Urinary bladder (tissue), 4 donors: Measurements from ENCODE around the gene WDR88. TPM values are rescaled to one million over a fixed set of nuclear protein-coding genes. Genes with fewer than 3 reads are reported as not detected.
"Not testable (repeated sequence)": the region's sequence is repeated elsewhere in the genome, so short reads cannot be mapped to it uniquely, and the experiment has no call there.

Experiments used
- DNase-seq: peaks from one replicate; pipeline ENCODE4 v3.0.0-alpha.2; 2015; ENCODE audit errors: extremely low spot score
- H3K27ac ChIP-seq: one replicate; pipeline ENCODE4 v1.5.1; 2013; ENCODE audit warnings: low read depth, mild to moderate bottlenecking, moderate library complexity
- H3K36me3 ChIP-seq: one replicate; pipeline ENCODE4 v1.6.1; 2013; ENCODE audit warnings: mild to moderate bottlenecking, moderate library complexity; ENCODE audit not compliant: insufficient read depth
- H3K4me1 ChIP-seq: one replicate; pipeline ENCODE4 v1.6.1; 2013; ENCODE audit warnings: mild to moderate bottlenecking, moderate library complexity; ENCODE audit not compliant: insufficient read depth
- H3K4me3 ChIP-seq: one replicate; pipeline ENCODE4 v1.5.1; 2013; ENCODE audit warnings: low read depth, low read length
- WGBS: extraction: QIAGEN DNeasy Blood & Tissue Kit; methylation state at CpG from one replicate; pipeline ENCODE4 v1.1.7; 2013; 5-methylcytosine and 5-hydroxymethylcytosine counted together
- polyA plus RNA-seq: library from polyadenylated mRNA; stranded (reverse); fragments of 200-250 nt; gene quantifications from one replicate; pipeline ENCODE4 v1.2.3, GENCODE V29; 2013
- total RNA-seq: library from RNA; depleted of rRNA; stranded (reverse); fragments of >200 nt; gene quantifications from one replicate; pipeline ENCODE4 v1.2.3, GENCODE V29; 2014
- donor health status: healthy with polysubstance abuse.
- donor health status: healthy.

The WDR88 gene
- total and polyA plus RNA-seq, 2 donors = not detected

GRCh38 chr19:33209850-33210230 lies 77.9 kb downstream of the WDR88 start:
- H3K4me3 ChIP-seq, DNase-seq: not testable (repeated sequence)
- 94% methylated on average over 7 of the region's 7 CpGs for WGBS

GRCh38 chr19:33210266-33210940 lies 78.5 kb downstream of the WDR88 start:
- no peak overlapping the region for H3K27ac ChIP-seq
- DNase-seq = no peak
- no peaks in the 10 kb centered on the region for H3K36me3 ChIP-seq
- no peak overlapping the region for H3K4me3 ChIP-seq
- no peaks in the 10 kb centered on the region for H3K4me1 ChIP-seq
- 91% methylated on average over 22 of the region's 22 CpGs for WGBS

More at GRCh38 chr19:33209850-33210230, 77.9 kb downstream of the WDR88 start:
- not testable (repeated sequence) for H3K4me1 ChIP-seq, H3K36me3 ChIP-seq, H3K27ac ChIP-seq

DNA sequence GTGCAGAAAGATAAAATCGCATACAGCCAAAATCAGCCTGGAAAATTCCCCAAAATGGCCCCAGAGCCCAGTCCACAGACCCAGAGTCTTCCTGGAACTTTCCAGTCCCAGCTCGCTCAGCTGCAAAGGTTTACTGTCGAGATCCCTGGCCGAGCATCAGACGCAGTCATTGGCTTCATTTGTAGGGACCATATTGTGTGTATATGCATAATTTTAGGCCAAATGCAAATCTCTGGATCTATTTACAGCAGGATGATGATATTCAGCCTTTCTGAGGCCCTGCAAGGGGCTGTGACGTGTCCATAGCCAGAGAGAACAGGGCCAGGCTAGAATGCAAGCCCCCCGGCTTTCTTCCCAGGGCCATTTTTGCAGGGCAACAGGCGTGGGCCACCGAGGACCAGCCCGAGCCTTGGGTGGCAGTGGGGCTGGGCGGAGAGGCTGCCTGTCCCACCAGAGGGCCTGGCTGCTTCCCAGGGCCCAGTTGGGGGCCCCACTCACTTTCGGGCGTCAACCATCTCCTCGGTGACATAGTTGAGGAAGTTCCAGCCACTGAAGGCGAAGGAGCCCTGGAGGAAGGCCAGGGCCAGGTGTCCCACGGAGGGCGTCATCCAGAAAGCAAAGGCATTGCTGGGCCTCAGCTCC lies 80.0 kb downstream of the WDR88 start:
- no peak overlapping the region for H3K4me3 ChIP-seq
- H3K4me1 ChIP-seq = no peaks in the 10 kb centered on the region
- WGBS = 65% methylated on average over 17 of the region's 17 CpGs
- no peaks in the 10 kb centered on the region for H3K36me3 ChIP-seq
- no peak overlapping the region for H3K27ac ChIP-seq
- DNase-seq = peak; percentile 21

- H3K36me3 ChIP-seq = no peaks in the 10 kb centered on the region
- WGBS = 83% methylated on average over 30 of the region's 30 CpGs
- H3K27ac ChIP-seq = no peak overlapping the region
- DNase-seq = no peak
- no peaks in the 10 kb centered on the region for H3K4me1 ChIP-seq
- H3K4me3 ChIP-seq = no peak overlapping the region
These were observed 80.7 kb downstream of the WDR88 start for GRCh38 chr19:33212436-33213172.

GRCh38 chr19:33214596-33214995 lies 82.7 kb downstream of the WDR88 start:
- Histone ChIP-seq H3K4me3 (no peak overlapping the region), H3K4me1 (no peaks in the 10 kb centered on the region), H3K27ac (no peak overlapping the region), H3K36me3 (no peaks in the 10 kb centered on the region)
- no peak for DNase-seq
- WGBS = 55% methylated on average over 6 of the region's 6 CpGs

- H3K4me1 ChIP-seq = no peaks in the 10 kb centered on the region
- no peak overlapping the region for H3K4me3 ChIP-seq
- H3K27ac ChIP-seq = no peak overlapping the region
- no peaks in the 10 kb centered on the region for H3K36me3 ChIP-seq
- WGBS = 91% methylated on average over 19 of the region's 19 CpGs
- DNase-seq = no peak
These were observed 83.7 kb downstream of the WDR88 start for GRCh38 chr19:33215438-33216197.

DNA sequence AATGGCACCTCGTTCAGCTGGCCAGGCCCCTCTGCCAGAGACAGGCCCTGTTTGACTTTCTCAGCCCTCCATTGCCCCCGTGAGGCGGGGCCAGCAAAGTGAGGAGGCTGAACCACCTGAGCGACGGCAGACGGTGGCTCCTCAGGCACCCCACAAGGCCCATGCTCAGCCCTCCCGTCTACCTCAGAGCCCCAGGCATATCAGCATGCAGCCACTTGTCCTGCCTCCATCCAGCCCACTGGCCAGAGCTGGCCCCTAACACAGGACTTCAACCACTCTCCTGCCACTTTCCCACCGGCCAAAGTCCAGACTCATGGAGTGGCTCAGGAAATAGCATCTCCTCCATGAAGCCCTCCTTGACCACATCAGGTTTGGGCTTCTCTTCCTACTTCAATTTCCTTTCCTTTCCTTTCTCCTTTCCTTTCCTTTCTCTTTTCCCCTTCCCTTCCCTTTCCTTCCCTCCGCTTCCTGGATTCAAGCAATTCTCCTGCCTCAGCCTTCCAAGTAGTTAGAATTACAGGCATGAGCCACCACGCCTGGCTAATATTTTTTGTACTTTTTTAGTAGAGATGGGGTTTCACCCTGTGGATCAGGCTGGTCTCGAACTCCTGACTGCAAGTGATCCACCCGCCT lies 84.4 kb downstream of the WDR88 start:
- no peak for DNase-seq
- no peak overlapping the region for H3K4me3 ChIP-seq
- H3K4me1 ChIP-seq = no peaks in the 10 kb centered on the region
- H3K36me3 ChIP-seq = no peaks in the 10 kb centered on the region
- no peak overlapping the region for H3K27ac ChIP-seq
- 72% methylated on average over 12 of the region's 12 CpGs for WGBS

- no peak overlapping the region for H3K27ac ChIP-seq
- H3K4me3 ChIP-seq = no peak overlapping the region
- H3K4me1 ChIP-seq = no peaks in the 10 kb centered on the region
- 74% methylated on average over 8 of the region's 8 CpGs for WGBS
- H3K36me3 ChIP-seq = no peaks in the 10 kb centered on the region
- DNase-seq = no peak
These were observed 86.0 kb downstream of the WDR88 start for GRCh38 chr19:33217881-33218280.

- H3K4me1 ChIP-seq = no peaks in the 10 kb centered on the region
- no peaks in the 10 kb centered on the region for H3K36me3 ChIP-seq
- no peak overlapping the region for H3K4me3 ChIP-seq
- no peak for DNase-seq
- H3K27ac ChIP-seq = no peak overlapping the region
- WGBS = 68% methylated on average over 12 of the region's 12 CpGs
These were observed 87.4 kb downstream of the WDR88 start for GRCh38 chr19:33219261-33219815.

GRCh38 chr19:33220115-33220514 lies 88.2 kb downstream of the WDR88 start:
- 95% methylated on average over 18 of the region's 18 CpGs for WGBS
- DNase-seq = no peak
- Histone ChIP-seq H3K4me1 (no peaks in the 10 kb centered on the region), H3K27ac (no peak overlapping the region), H3K4me3 (no peak overlapping the region), H3K36me3 (no peaks in the 10 kb centered on the region)

- no peak overlapping the region for H3K4me3 ChIP-seq
- no peak overlapping the region for H3K27ac ChIP-seq
- no peaks in the 10 kb centered on the region for H3K4me1 ChIP-seq
- 85% methylated on average over 9 of the region's 9 CpGs for WGBS
- no peaks in the 10 kb centered on the region for H3K36me3 ChIP-seq
- no peak for DNase-seq
These were observed 88.8 kb downstream of the WDR88 start for GRCh38 chr19:33220735-33221134.

DNA sequence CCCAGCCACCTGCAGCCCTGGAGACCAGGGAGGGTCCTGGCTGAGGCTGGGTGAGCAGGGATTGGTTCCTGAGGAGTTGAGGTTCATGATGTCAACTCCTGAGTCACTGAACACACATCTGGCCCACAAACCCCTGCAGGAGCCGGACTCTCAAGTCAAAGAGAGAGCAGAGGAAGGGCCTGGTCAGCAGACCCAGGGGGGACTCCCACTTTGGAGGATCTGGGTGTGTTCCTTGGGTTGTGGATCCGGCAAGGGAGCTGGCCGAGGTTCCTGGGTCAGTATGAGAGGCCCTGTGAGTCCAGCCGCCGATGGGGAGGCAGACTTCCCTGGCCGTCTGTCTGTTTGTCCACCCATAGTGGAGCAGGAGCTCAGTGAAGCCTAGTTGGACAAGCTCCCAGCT lies 89.7 kb downstream of the WDR88 start:
- DNase-seq = no peak
- no peak overlapping the region for H3K4me3 ChIP-seq
- no peaks in the 10 kb centered on the region for H3K4me1 ChIP-seq
- WGBS = 69% methylated on average over 6 of the region's 6 CpGs
- H3K36me3 ChIP-seq = no peaks in the 10 kb centered on the region
- H3K27ac ChIP-seq = no peak overlapping the region

- H3K36me3 ChIP-seq, H3K4me1 ChIP-seq, H3K4me3 ChIP-seq, H3K27ac ChIP-seq, DNase-seq: not testable (repeated sequence)
- 96% methylated on average over 2 of the region's 2 CpGs for WGBS
These were observed 90.3 kb downstream of the WDR88 start for GRCh38 chr19:33222255-33222654.
